Bronchial epithelial cell (primary cell): ENCODE results near the gene PLXNA4. TPM values are rescaled to one million over a fixed set of nuclear protein-coding genes. Genes with fewer than 3 reads are reported as not detected.

ENCODE experiments used
- DNase-seq: peaks from one replicate; pipeline ENCODE4 v3.0.0-alpha.2; 2010; ENCODE audit warnings: low read depth
- FAIRE-seq: peaks from 2 replicates; lab custom pipeline; 2011; peaks lifted over from hg19 to GRCh38; lab: Jason Lieb, UNC
- H3K27me3 ChIP-seq: 2 replicates; pipeline ENCODE4 v1.5.1; 2011; ENCODE audit warnings: low read length; ENCODE audit not compliant: control insufficient read depth, insufficient read depth
- H3K36me3 ChIP-seq: 2 replicates; pipeline ENCODE4 v1.5.1; 2011; ENCODE audit warnings: low read length; ENCODE audit not compliant: control insufficient read depth, insufficient read depth
- H3K4me3 ChIP-seq: 2 replicates; pipeline ENCODE4 v1.5.1; 2011; ENCODE audit warnings: mild to moderate bottlenecking, low read depth, low read length, control low read depth
- CTCF ChIP-seq: IDR thresholded peaks from 2 replicates; pipeline ENCODE4 v1.5.1; 2011; ENCODE audit warnings: mild to moderate bottlenecking, moderate library complexity, low read length, control low read depth, inconsistent platforms; ENCODE audit not compliant: insufficient read depth, severe bottlenecking
- total RNA-seq: library from RNA; depleted of rRNA; stranded (reverse); fragments of >200 nt; gene quantifications from 2 replicates; pipeline ENCODE4 v1.2.1, GENCODE V29; 2014

PLXNA4 gene
- total RNA-seq, 1 donor from 2014 or later: under 0.01 TPM

- FAIRE-seq: no peak
- Histone ChIP-seq H3K36me3 (no peaks in the 10 kb centered on the region), H3K4me3 (no peak overlapping the region), H3K27me3 (no peaks in the 10 kb centered on the region)
- DNase-seq: no peak
- TF ChIP-seq CTCF: no peak
These were observed 155.7 kb downstream of the PLXNA4 start for GRCh38 chr7:132420527-132420926.

GRCh38 chr7:132419542-132419941 lies 156.7 kb downstream of the PLXNA4 start:
- no peak for TF ChIP-seq CTCF
- no peak for FAIRE-seq

GRCh38 chr7:132418840-132419239 lies 157.4 kb downstream of the PLXNA4 start:
- Histone ChIP-seq H3K4me3 (no peak overlapping the region), H3K27me3 (no peaks in the 10 kb centered on the region), H3K36me3 (no peaks in the 10 kb centered on the region)
- no peak for FAIRE-seq
- no peak for DNase-seq
- TF ChIP-seq CTCF: no peak

More at GRCh38 chr7:132419542-132419941, 156.7 kb downstream of the PLXNA4 start:
- DNase-seq: no peak
- Histone ChIP-seq H3K4me3 (no peak overlapping the region), H3K27me3 (no peaks in the 10 kb centered on the region), H3K36me3 (no peaks in the 10 kb centered on the region)

GRCh38 chr7:132417103-132417906 lies 159.0 kb downstream of the PLXNA4 start:
- TF ChIP-seq CTCF: no peak
- Histone ChIP-seq H3K36me3 (no peaks in the 10 kb centered on the region), H3K4me3 (no peak overlapping the region), H3K27me3 (no peaks in the 10 kb centered on the region)
- FAIRE-seq (no peak), DNase-seq (no peak)

GRCh38 chr7:132416395-132416794 lies 159.9 kb downstream of the PLXNA4 start:
- Histone ChIP-seq H3K4me3 (no peak overlapping the region), H3K27me3 (no peaks in the 10 kb centered on the region), H3K36me3 (no peaks in the 10 kb centered on the region)
- FAIRE-seq: no peak
- no peak for DNase-seq
- TF ChIP-seq CTCF: no peak
